COLO668 (cell line): ENCODE data around the gene SCP2D1.
"Not testable (repeated sequence)": the region's sequence is repeated elsewhere in the genome, so short reads cannot be mapped to it uniquely, and the experiment has no call there.

ENCODE experiments used
- DNase-seq: peaks from one replicate; lab custom pipeline; 2025; ENCODE audit not compliant: unreplicated experiment; lab: John Stamatoyannopoulos, UW

Gene SCP2D1

GRCh38 chr20:18813483-18813882, at the start of gene SCP2D1:
Gene SCP2D1 (plus strand): TSS chr20:18813783. CDS start chr20:18813816, 33 bp downstream.
- DNase-seq: no peak

GRCh38 chr20:18767676-18768075, 45.9 kb upstream of the SCP2D1 start:
- DNase-seq: no peak

GRCh38 chr20:18773566-18773965, 40.0 kb upstream of the SCP2D1 start:
- DNase-seq: no peak

GRCh38 chr20:18774207-18774606, 39.4 kb upstream of the SCP2D1 start:
- no peak for DNase-seq

- DNase-seq: no peak
Observed at GRCh38 chr20:18775633-18776032, 38.0 kb upstream of the SCP2D1 start.

GRCh38 chr20:18778690-18779392, 34.7 kb upstream of the SCP2D1 start:
- DNase-seq: no peak

- DNase-seq: no peak
Observed at GRCh38 chr20:18780385-18781130, 33.0 kb upstream of the SCP2D1 start.

GRCh38 chr20:18781509-18781908, 32.1 kb upstream of the SCP2D1 start:
- DNase-seq: no peak

GRCh38 chr20:18783385-18783959, 30.1 kb upstream of the SCP2D1 start:
- no peak for DNase-seq

GRCh38 chr20:18787046-18787445, 26.5 kb upstream of the SCP2D1 start:
- not testable (repeated sequence) for DNase-seq

- DNase-seq: no peak
Observed at GRCh38 chr20:18788021-18788420, 25.6 kb upstream of the SCP2D1 start.

- DNase-seq: no peak
Observed at GRCh38 chr20:18790787-18791186, 22.8 kb upstream of the SCP2D1 start.

GRCh38 chr20:18793625-18794427, 19.8 kb upstream of the SCP2D1 start:
- DNase-seq: peak; percentile 94

GRCh38 chr20:18794428-18794787, 19.2 kb upstream of the SCP2D1 start:
- no peak for DNase-seq

GRCh38 chr20:18795366-18795765, 18.2 kb upstream of the SCP2D1 start:
- DNase-seq: no peak

GRCh38 chr20:18796282-18796833, 17.2 kb upstream of the SCP2D1 start:
- no peak for DNase-seq

GRCh38 chr20:18801516-18801915, 12.1 kb upstream of the SCP2D1 start:
- no peak for DNase-seq

- no peak for DNase-seq
Observed at GRCh38 chr20:18802012-18802634, 11.5 kb upstream of the SCP2D1 start.

- peak; percentile 9 for DNase-seq
Observed at GRCh38 chr20:18805881-18806280, 7.7 kb upstream of the SCP2D1 start.

- DNase-seq: no peak
Observed at GRCh38 chr20:18808712-18809111, 4.9 kb upstream of the SCP2D1 start.

GRCh38 chr20:18811186-18811585, 2.4 kb upstream of the SCP2D1 start:
- no peak for DNase-seq
